Breast epithelium (tissue), 3 donors: ENCODE results near the gene TSPEAR.

Experiments
- CTCF ChIP-seq, 3 donors: fragments of 450-650 bp; IDR thresholded peaks; one replicate each; pipeline ENCODE4 v1.5.1; 2016 to 2017; ENCODE audit warnings: antibody characterized with exemption in 3 of 3, mild to moderate bottlenecking in 3 of 3, moderate library complexity in 3 of 3
- POLR2A ChIP-seq: fragments of 450-650 bp; IDR thresholded peaks from one replicate; pipeline ENCODE4 v1.6.1; 2016; ENCODE audit warnings: antibody characterized with exemption, mild to moderate bottlenecking, moderate library complexity
- POLR2AphosphoS5 ChIP-seq, 3 donors: sonication (generic); formaldehyde crosslinking; IDR thresholded peaks; one replicate each; pipeline ENCODE4 v1.6.1; 2017; ENCODE audit warnings: antibody characterized with exemption in 3 of 3

GRCh38 chr21:44574457-44575306, 136.7 kb downstream of the TSPEAR start:
- TF ChIP-seq CTCF (IDR thresholded peaks at IDR 0.05) (no peak), POLR2A (no peak), POLR2AphosphoS5 (IDR thresholded peaks at IDR 0.05) (no peak)
